H1 (cell line): ENCODE data around the gene TMPRSS2. TPM values are rescaled to one million over a fixed set of nuclear protein-coding genes. Genes with fewer than 3 reads are reported as not detected.

ENCODE experiments used
- CTCF ChIA-PET: fragments of 300-600 bp; sonication (Branson Sonifier 250); formaldehyde crosslinking; loops from one replicate; lab custom pipeline; 2021; ENCODE audit not compliant: partially characterized antibody; lab: Charles Lee
- POLR2A ChIA-PET: fragments of 300-600 bp; sonication (Branson Sonifier 250); formaldehyde crosslinking; loops from one replicate; lab custom pipeline; 2021; ENCODE audit warnings: inconsistent platforms; ENCODE audit not compliant: partially characterized antibody; lab: Charles Lee
- DNase-seq, 2 experiments: peaks; one replicate each; pipeline versions ENCODE4 v3.0.0 to v3.0.0-alpha.2; 2010 to 2022; ENCODE audit warnings: low spot score in 2 of 2, low read depth in 1 of 2, mixed read lengths in 1 of 2
- FAIRE-seq: peaks from 2 replicates; lab custom pipeline; 2011; peaks lifted over from hg19 to GRCh38; lab: Jason Lieb, UNC
- H2AFZ ChIP-seq: 2 replicates; pipeline ENCODE4 v1.8.1; 2012; ENCODE audit warnings: low read length, inconsistent platforms
- H2AK5ac ChIP-seq: 2 replicates; pipeline ENCODE4 v1.6.1; 2013; ENCODE audit warnings: low read depth, low read length
- H2BK120ac ChIP-seq: replicated peaks from 2 replicates; pipeline ENCODE3; 2013; ENCODE audit warnings: low read depth, low read length, inconsistent platforms
- H2BK12ac ChIP-seq: 2 replicates; pipeline ENCODE4 v1.6.1; 2013; ENCODE audit warnings: low read depth, low read length
- H2BK15ac ChIP-seq: 2 replicates; pipeline ENCODE4 v1.6.1; 2013; ENCODE audit warnings: low read length
- H2BK20ac ChIP-seq: 2 replicates; pipeline ENCODE4 v1.6.1; 2013; ENCODE audit warnings: low read length
- H2BK5ac ChIP-seq: 2 replicates; pipeline ENCODE4 v1.6.1; 2013; ENCODE audit warnings: low read depth, low read length
- H3K14ac ChIP-seq: 2 replicates; pipeline ENCODE4 v1.6.1; 2013; ENCODE audit warnings: inconsistent platforms; ENCODE audit not compliant: insufficient read length
- H3K18ac ChIP-seq: 2 replicates; pipeline ENCODE4 v1.6.1; 2013; ENCODE audit warnings: low read length; ENCODE audit errors: extremely low read depth
- H3K23ac ChIP-seq: 2 replicates; pipeline ENCODE4 v1.6.1; 2013; ENCODE audit warnings: inconsistent platforms; ENCODE audit not compliant: insufficient read length
- H3K23me2 ChIP-seq: 2 replicates; pipeline ENCODE4 v1.6.1; 2013; ENCODE audit warnings: low read depth, low read length
- H3K27ac ChIP-seq: 2 replicates; pipeline ENCODE4 v1.6.1; 2011; ENCODE audit warnings: low read depth, low read length, inconsistent platforms
- H3K27me3 ChIP-seq, 4 experiments: replicated peaks in 1 of 4; 1 replicate in 1 of 4; 2 replicates in 3 of 4; pipeline versions ENCODE4 v1.6.1 to v1.8.1; 2011 to 2013; ENCODE audit warnings: low read length in 3 of 4, mild to moderate bottlenecking in 3 of 4, inconsistent platforms in 2 of 4, mixed read lengths in 2 of 4, moderate library complexity in 1 of 4; ENCODE audit not compliant: control insufficient read depth in 3 of 4, insufficient read depth in 3 of 4; ENCODE audit errors: extremely low read depth in 1 of 4
- H3K36me3 ChIP-seq, 4 experiments: 2 replicates each; pipeline versions ENCODE4 v1.6.1 to v1.8.1; 2011 to 2013; ENCODE audit warnings: mild to moderate bottlenecking in 4 of 4, low read length in 3 of 4, moderate library complexity in 2 of 4, control low read depth in 1 of 4, inconsistent platforms in 1 of 4; ENCODE audit not compliant: insufficient read depth in 4 of 4, control insufficient read depth in 2 of 4
- H3K4ac ChIP-seq: replicated peaks from 2 replicates; pipeline ENCODE3; 2013; ENCODE audit warnings: low read length, low read depth, mixed read lengths, inconsistent platforms; ENCODE audit not compliant: insufficient read length
- H3K4me1 ChIP-seq, 4 experiments: replicated peaks in 1 of 4; 1 replicate in 1 of 4; 2 replicates in 3 of 4; pipeline versions ENCODE4 v1.6.1 to v1.8.1; 2011 to 2013; ENCODE audit warnings: low read length in 3 of 4, inconsistent platforms in 2 of 4, mixed read lengths in 1 of 4; ENCODE audit not compliant: insufficient read depth in 4 of 4, control insufficient read depth in 3 of 4
- H3K4me2 ChIP-seq, 2 experiments: 2 replicates each; pipeline versions ENCODE4 v1.6.1 to v1.8.1; 2011 to 2013; ENCODE audit warnings: low read depth in 2 of 2, low read length in 2 of 2, control low read depth in 1 of 2, inconsistent platforms in 1 of 2, mild to moderate bottlenecking in 1 of 2; ENCODE audit not compliant: insufficient read depth in 1 of 2
- H3K4me3 ChIP-seq, 4 experiments: fragments of 200-600, 300-600 bp in 1 of 4; sonication (generic), shearing (Covaris generic), sonication (Bioruptor Twin) in 1 of 4; 2 replicates each; pipeline versions ENCODE4 v1.5.1 to v1.8.1; 2011 to 2016; ENCODE audit warnings: low read length in 4 of 4, low read depth in 3 of 4, control low read depth in 2 of 4, inconsistent platforms in 2 of 4, mild to moderate bottlenecking in 2 of 4, mixed read lengths in 1 of 4, moderate library complexity in 1 of 4; ENCODE audit not compliant: insufficient read depth in 2 of 4; ENCODE audit errors: extremely low read depth in 1 of 4
- H3K56ac ChIP-seq: replicated peaks from 2 replicates; pipeline ENCODE3; 2013; ENCODE audit warnings: low read depth, mild to moderate bottlenecking, mixed read lengths, low read length, inconsistent platforms; ENCODE audit not compliant: insufficient read length
- H3K79me1 ChIP-seq: 2 replicates; pipeline ENCODE4 v1.6.1; 2013; ENCODE audit warnings: low read depth, low read length, control low read depth
- H3K79me2 ChIP-seq, 2 experiments: 2 replicates each; pipeline versions ENCODE4 v1.6.1 to v1.8.1; 2012 to 2013; ENCODE audit warnings: low read length in 2 of 2, mild to moderate bottlenecking in 2 of 2, inconsistent platforms in 1 of 2; ENCODE audit not compliant: insufficient read depth in 2 of 2, control insufficient read depth in 1 of 2
- H3K9ac ChIP-seq, 4 experiments: replicated peaks in 1 of 4; 1 replicate in 1 of 4; 2 replicates in 3 of 4; pipeline versions ENCODE4 v1.6.1 to v1.8.1; 2011 to 2013; ENCODE audit warnings: low read depth in 3 of 4, low read length in 3 of 4, control low read depth in 2 of 4, mild to moderate bottlenecking in 2 of 4, moderate library complexity in 2 of 4, inconsistent platforms in 1 of 4; ENCODE audit errors: extremely low read depth in 1 of 4
- H3K9me3 ChIP-seq, 2 experiments: 2 replicates each; pipeline versions ENCODE4 v1.6.1 to v1.8.1; 2012 to 2013; ENCODE audit warnings: mild to moderate bottlenecking in 2 of 2, moderate library complexity in 2 of 2, control low read depth in 1 of 2, inconsistent platforms in 1 of 2, low read depth in 1 of 2, low read length in 1 of 2, mixed read lengths in 1 of 2; ENCODE audit not compliant: insufficient read depth in 2 of 2
- H4K20me1 ChIP-seq, 2 experiments: replicated peaks in 1 of 2; 2 replicates each; pipeline versions ENCODE3 to v1.8.1; 2011 to 2013; ENCODE audit warnings: inconsistent platforms in 2 of 2, low read length in 2 of 2, mild to moderate bottlenecking in 1 of 2; ENCODE audit not compliant: insufficient read depth in 2 of 2, control insufficient read depth in 1 of 2
- H4K5ac ChIP-seq: 2 replicates; pipeline ENCODE4 v1.6.1; 2013; ENCODE audit warnings: low read length, low read depth, mixed read lengths, inconsistent platforms; ENCODE audit not compliant: insufficient read length
- H4K8ac ChIP-seq: 2 replicates; pipeline ENCODE4 v1.8.0; 2013; ENCODE audit warnings: mild to moderate bottlenecking, moderate library complexity, low read length, inconsistent platforms; ENCODE audit not compliant: insufficient read depth; ENCODE audit errors: extremely low read depth
- H4K91ac ChIP-seq: replicated peaks from 2 replicates; pipeline ENCODE3; 2013; ENCODE audit warnings: low read length, mixed read lengths, inconsistent platforms; ENCODE audit not compliant: insufficient read length
- CBX5 ChIP-seq: fragments of 300-800, 300-1000 bp; sonication (generic); IDR thresholded peaks from 2 replicates; pipeline ENCODE4 v1.7.1; 2016; ENCODE audit warnings: antibody characterized with exemption, low read length, low read depth
- EZH2 ChIP-seq: fragments of 200-600 bp; sonication (generic); IDR thresholded peaks from 2 replicates; pipeline ENCODE4 v1.7.1; 2012; ENCODE audit warnings: low read depth, mild to moderate bottlenecking, moderate library complexity, low read length, inconsistent platforms; ENCODE audit not compliant: severe bottlenecking
- JUN ChIP-seq: IDR thresholded peaks from 2 replicates; pipeline ENCODE4 v1.6.1; 2011; ENCODE audit warnings: low read depth, mild to moderate bottlenecking, improper control_type of control experiment, low read length
- MAFK ChIP-seq: IDR thresholded peaks from 2 replicates; pipeline ENCODE4 v1.6.1; 2012; ENCODE audit warnings: low read depth, mild to moderate bottlenecking, improper control_type of control experiment, low read length
- POLR2A ChIP-seq, 2 experiments: IDR thresholded peaks; 1 replicate in 1 of 2; 2 replicates in 1 of 2; pipeline ENCODE4 v1.6.1; 2011; ENCODE audit warnings: low read depth in 2 of 2, low read length in 2 of 2, mild to moderate bottlenecking in 2 of 2; ENCODE audit errors: control extremely low read depth in 1 of 2
- RNF2 ChIP-seq: fragments of 200-900, 300-1000 bp; sonication (generic); IDR thresholded peaks from 2 replicates; pipeline ENCODE4 v1.7.1; 2016; ENCODE audit warnings: borderline replicate concordance, low read depth, mild to moderate bottlenecking, antibody characterized with exemption, low read length; ENCODE audit not compliant: poor library complexity, severe bottlenecking; ENCODE audit errors: missing control alignments
- SIX5 ChIP-seq: IDR thresholded peaks from 2 replicates; pipeline ENCODE4 v1.6.1; 2011; ENCODE audit warnings: mild to moderate bottlenecking, low read depth, low read length
- SRF ChIP-seq: IDR thresholded peaks from 2 replicates; pipeline ENCODE4 v1.6.1; 2011; ENCODE audit warnings: mild to moderate bottlenecking, low read depth, low read length, moderate library complexity
- SUZ12 ChIP-seq: fragments of 200-600 bp; sonication (generic); IDR thresholded peaks from 2 replicates; pipeline ENCODE4 v1.6.1; 2012; ENCODE audit warnings: mild to moderate bottlenecking, inconsistent platforms, low read length, moderate library complexity, mixed read lengths
- WGBS, 2 experiments: shearing (Covaris generic) in 1 of 2; methylation state at CpG; one replicate each; pipeline versions ENCODE4 v1.1.6 to v1.1.7; 2013 to 2015; ENCODE audit warnings: low lambda C conversion rate in 2 of 2, mixed read lengths in 2 of 2, inconsistent platforms in 1 of 2, low coverage in 1 of 2, missing lambda C conversion rate in 1 of 2; ENCODE audit not compliant: insufficient replicate concordance in 2 of 2, insufficient coverage in 1 of 2, insufficient read length in 1 of 2; ENCODE audit errors: extremely low coverage in 1 of 2, missing lambda C conversion rate in 1 of 2; 5-methylcytosine and 5-hydroxymethylcytosine counted together
- polyA plus RNA-seq, 7 experiments: library from polyadenylated mRNA; depleted of rRNA in 3 of 7; stranded (reverse) in 5 of 7; unstranded in 2 of 7; fragments of >200 nt in 5 of 7; fragments of 200-250 nt in 2 of 7; gene quantifications; 1 replicate in 5 of 7; 2 replicates in 1 of 7; 4 replicates in 1 of 7; pipeline versions ENCODE4 v1.2.1 to v1.2.3, GENCODE V29; 2011 to 2013; ENCODE audit warnings: missing spikeins in 2 of 7, mixed read lengths in 2 of 7
- total RNA-seq: library from RNA; stranded (reverse); fragmentation: NEBNext Ultra II Directional; extraction: Animal tissue kit (Norgen Biotek cat#: 25700); gene quantifications from 2 replicates; pipeline ENCODE4 v1.2.1, GENCODE V29; 2021

TMPRSS2 gene
- total and polyA plus RNA-seq, 2 of the 8 experiments (the other 6 are each of a cell fraction or from before 2014, with no cell fraction given): 9.2 to 11.0 TPM

GRCh38 chr21:41490330-41490729, 17.6 kb downstream of the TMPRSS2 start:
- no peak overlapping the region for H3K56ac ChIP-seq
- no peak overlapping the region for H3K4ac ChIP-seq
- H2AK5ac ChIP-seq: no peak overlapping the region
- no peak overlapping the region for H3K23ac ChIP-seq
- no peak overlapping the region for H4K5ac ChIP-seq
- H2AFZ ChIP-seq: no peak overlapping the region
- no peak overlapping the region for H2BK5ac ChIP-seq
- H3K9ac ChIP-seq: no peak overlapping the region
- no peaks in the 10 kb centered on the region for H3K79me2 ChIP-seq
- no peak overlapping the region for H2BK15ac ChIP-seq
- H4K91ac ChIP-seq: no peak overlapping the region
- no peak overlapping the region for H2BK20ac ChIP-seq
- H3K23me2 ChIP-seq: no peaks in the 10 kb centered on the region
- H3K27me3 ChIP-seq: no peaks in the 10 kb centered on the region
- DNase-seq (no peak), FAIRE-seq (no peak)
- H3K18ac ChIP-seq: no peak overlapping the region
- no peak overlapping the region for H3K4me3 ChIP-seq
- ChIA-PET POLR2A (no interaction called here), CTCF (interaction anchor here (0.6 to 1.3 kb wide), 2 partner anchors 130 to 208 kb away, joined by 3 to 5 read pairs; no protein-coding TSS in a partner anchor)
- no peaks in the 10 kb centered on the region for H3K4me1 ChIP-seq
- no peak for TF ChIP-seq SRF
- no peak for TF ChIP-seq MAFK
- no peak for TF ChIP-seq CBX5
- TF ChIP-seq EZH2: no peak
- no peak for TF ChIP-seq POLR2A (IDR thresholded peaks at IDR 0.05; ENCODE audit: control extremely low read depth in 1 of 2, low read depth in 2 of 2, low read length in 2 of 2)
- TF ChIP-seq SIX5: no peak
- TF ChIP-seq RNF2: no peak
- no peak for TF ChIP-seq JUN
- no peak for TF ChIP-seq SUZ12
- no peak overlapping the region for H3K4me2 ChIP-seq
- no peaks in the 10 kb centered on the region for H3K9me3 ChIP-seq
- H2BK120ac ChIP-seq: no peak overlapping the region
- H3K14ac ChIP-seq: no peak overlapping the region
- WGBS, 2 experiments: 80% methylated on average over 4 of the region's 4 CpGs; no CpG with 5 or more reads in 1 of the 2 experiments
- H4K8ac ChIP-seq: no peak overlapping the region
- no peaks in the 10 kb centered on the region for H4K20me1 ChIP-seq
- no peaks in the 10 kb centered on the region for H3K79me1 ChIP-seq
- peaks cover 0 to 6% (median under 1%) of the 10 kb centered on the region in 4 experiments; a peak in 3 of 8 replicates for H3K36me3 ChIP-seq
- H2BK12ac ChIP-seq: no peak overlapping the region
- H3K27ac ChIP-seq: no peak overlapping the region
